ENCODE results near the gene CEBPA. TPM values are rescaled to one million over a fixed set of nuclear protein-coding genes. Genes with fewer than 3 reads are reported as not detected.

Gene CEBPA
- total and polyA plus RNA-seq, 7 donors, result 2.9 to 64.3 (median 16.1) TPM

DNA sequence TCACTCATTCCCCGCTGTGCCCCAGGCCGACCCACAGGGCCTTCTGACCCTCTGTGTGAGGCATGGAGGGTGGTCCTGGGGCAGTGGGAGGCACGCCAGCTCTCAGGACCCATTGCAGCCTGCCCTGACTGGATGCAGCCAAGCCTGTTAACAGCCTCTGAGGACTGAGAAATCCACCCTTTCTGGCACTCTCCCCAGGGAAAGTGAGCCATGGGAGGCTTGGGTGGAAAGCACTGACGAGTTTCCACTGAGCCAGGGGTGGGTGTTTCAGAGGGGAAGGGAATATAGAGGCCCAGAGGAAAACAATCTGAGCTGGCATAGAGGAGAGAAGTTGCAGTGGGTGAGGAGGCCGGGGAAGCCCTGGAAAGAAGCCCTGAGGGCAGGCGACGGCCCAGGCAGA is 46.1 kb downstream of the CEBPA start:
- no peak overlapping the region for H3K27ac ChIP-seq
- H3K9me3 ChIP-seq, result no peaks in the 10 kb centered on the region
- no peak overlapping the region for H3K4me3 ChIP-seq
- WGBS, 2 donors, result 77 to 83% methylated on average over 7 of the region's 7 CpGs
- no peaks in the 10 kb centered on the region for H3K4me1 ChIP-seq
- intact Hi-C loops (cut with DNase I), result no loop called here
- H3K27me3 ChIP-seq, result peaks cover 0 to 26% (median 8%) of the 10 kb centered on the region in 3 donors
- no peak for DNase-seq
- TF ChIP-seq POLR2AphosphoS5 (IDR thresholded peaks at IDR 0.05) (no peak), POLR2A (IDR thresholded peaks at IDR 0.05) (no peak), EP300 (IDR thresholded peaks at IDR 0.05) (no peak)
- TF ChIP-seq, protein P1, sequence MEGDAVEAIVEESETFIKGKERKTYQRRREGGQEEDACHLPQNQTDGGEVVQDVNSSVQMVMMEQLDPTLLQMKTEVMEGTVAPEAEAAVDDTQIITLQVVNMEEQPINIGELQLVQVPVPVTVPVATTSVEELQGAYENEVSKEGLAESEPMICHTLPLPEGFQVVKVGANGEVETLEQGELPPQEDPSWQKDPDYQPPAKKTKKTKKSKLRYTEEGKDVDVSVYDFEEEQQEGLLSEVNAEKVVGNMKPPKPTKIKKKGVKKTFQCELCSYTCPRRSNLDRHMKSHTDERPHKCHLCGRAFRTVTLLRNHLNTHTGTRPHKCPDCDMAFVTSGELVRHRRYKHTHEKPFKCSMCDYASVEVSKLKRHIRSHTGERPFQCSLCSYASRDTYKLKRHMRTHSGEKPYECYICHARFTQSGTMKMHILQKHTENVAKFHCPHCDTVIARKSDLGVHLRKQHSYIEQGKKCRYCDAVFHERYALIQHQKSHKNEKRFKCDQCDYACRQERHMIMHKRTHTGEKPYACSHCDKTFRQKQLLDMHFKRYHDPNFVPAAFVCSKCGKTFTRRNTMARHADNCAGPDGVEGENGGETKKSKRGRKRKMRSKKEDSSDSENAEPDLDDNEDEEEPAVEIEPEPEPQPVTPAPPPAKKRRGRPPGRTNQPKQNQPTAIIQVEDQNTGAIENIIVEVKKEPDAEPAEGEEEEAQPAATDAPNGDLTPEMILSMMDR (IDR thresholded peaks at IDR 0.05), result no peak
- no peaks in the 10 kb centered on the region for H3K36me3 ChIP-seq

DNA sequence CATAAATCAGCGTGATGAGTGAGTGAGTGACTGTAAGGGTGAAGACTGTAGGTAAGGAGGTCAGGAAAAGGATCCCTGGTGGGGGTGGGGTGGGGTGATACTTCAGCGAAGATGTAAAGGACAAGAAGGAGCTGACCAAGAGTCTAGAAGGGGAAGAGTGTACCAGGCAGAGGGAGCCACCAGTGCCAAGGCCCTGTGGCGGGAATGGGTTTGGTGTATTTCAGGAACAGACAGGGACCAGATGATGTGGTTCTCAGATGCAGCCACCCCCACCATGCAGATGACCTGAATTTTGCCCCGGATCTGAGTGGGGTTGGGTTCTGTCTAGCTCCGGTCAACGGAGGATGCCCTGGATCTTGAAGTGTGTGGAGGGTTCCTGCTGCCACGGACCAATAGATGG is 46.6 kb downstream of the CEBPA start:
- 86 to 88% methylated on average over 7 of the region's 7 CpGs for WGBS, 2 donors
- TF ChIP-seq POLR2AphosphoS5 (IDR thresholded peaks at IDR 0.05), result no peak
- no peak for TF ChIP-seq POLR2A (IDR thresholded peaks at IDR 0.05)
- no peak for TF ChIP-seq EP300 (IDR thresholded peaks at IDR 0.05)
- TF ChIP-seq, protein P1 (IDR thresholded peaks at IDR 0.05), result no peak
- no peaks in the 10 kb centered on the region for H3K9me3 ChIP-seq
- peaks cover 0 to 31% (median 8%) of the 10 kb centered on the region in 3 donors for H3K27me3 ChIP-seq
- no peak overlapping the region for H3K27ac ChIP-seq
- intact Hi-C loops (cut with DNase I), result no loop called here
- no peaks in the 10 kb centered on the region for H3K4me1 ChIP-seq
- H3K36me3 ChIP-seq, result no peaks in the 10 kb centered on the region
- H3K4me3 ChIP-seq, result no peak overlapping the region
- DNase-seq, result no peak

DNA sequence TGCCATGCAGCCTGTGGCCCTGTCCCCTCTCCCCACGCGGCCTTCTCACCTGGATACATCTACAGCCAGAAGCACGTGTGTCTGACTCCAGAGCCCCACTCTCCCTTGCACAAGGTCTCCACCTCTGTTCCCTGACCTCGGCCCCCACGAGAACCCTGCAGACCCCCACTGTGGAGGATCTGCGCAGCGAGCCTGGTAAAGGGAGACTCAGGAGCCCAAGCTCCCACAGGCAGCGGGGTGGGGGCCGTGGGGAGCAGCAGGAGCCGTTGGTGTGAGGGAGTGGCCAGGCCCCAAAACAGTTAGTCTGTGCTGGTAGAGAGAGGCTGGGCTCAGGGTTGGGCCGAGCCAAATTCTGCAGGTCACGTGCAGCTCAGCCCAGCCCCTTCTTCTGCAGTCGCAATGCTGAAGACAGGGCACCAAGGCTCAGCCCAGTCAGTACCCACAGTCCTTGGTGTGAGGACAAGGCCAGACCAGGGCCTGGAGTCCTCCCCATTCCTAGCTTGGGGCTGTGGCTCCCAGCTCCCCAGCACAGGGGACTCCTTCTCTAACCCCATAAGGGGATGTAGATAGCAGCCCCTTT is 48.0 kb downstream of the CEBPA start:
- Histone ChIP-seq H3K4me3 (no peak overlapping the region), H3K4me1 (no peaks in the 10 kb centered on the region), H3K27me3 (peaks cover 0 to 31% (median 8%) of the 10 kb centered on the region in 3 donors), H3K36me3 (no peaks in the 10 kb centered on the region), H3K9me3 (no peaks in the 10 kb centered on the region), H3K27ac (no peak overlapping the region)
- 74 to 81% methylated on average over 13 of the region's 13 CpGs for WGBS, 2 donors
- no peak for TF ChIP-seq POLR2AphosphoS5 (IDR thresholded peaks at IDR 0.05)
- TF ChIP-seq EP300 (IDR thresholded peaks at IDR 0.05), result no peak
- no peak for TF ChIP-seq POLR2A (IDR thresholded peaks at IDR 0.05)
- TF ChIP-seq, protein P1 (IDR thresholded peaks at IDR 0.05), result no peak
- DNase-seq, result no peak
- intact Hi-C loops (cut with DNase I), result no loop called here

DNA sequence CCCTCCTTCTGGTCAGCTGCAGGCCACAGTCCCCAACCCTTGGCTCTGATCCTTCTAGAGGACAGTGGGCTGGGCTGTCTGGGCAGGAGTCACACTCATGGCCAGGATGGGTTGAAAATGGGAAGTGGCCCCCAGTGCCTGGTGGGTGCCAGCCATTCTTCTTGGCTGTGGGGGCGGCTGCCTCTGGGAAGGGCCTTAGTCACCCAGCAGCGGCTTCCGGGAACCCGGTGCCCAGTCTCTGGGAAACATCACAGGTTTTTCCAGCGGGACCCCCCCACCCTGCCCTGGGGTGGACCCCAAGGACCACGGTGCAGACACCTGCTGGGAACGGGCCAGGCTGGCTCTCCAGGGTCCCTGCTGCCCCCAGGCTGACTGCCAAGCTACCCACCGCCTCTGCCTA is 49.4 kb downstream of the CEBPA start:
- intact Hi-C loops (cut with DNase I), result no loop called here
- TF ChIP-seq POLR2AphosphoS5 (IDR thresholded peaks at IDR 0.05) (no peak), POLR2A (IDR thresholded peaks at IDR 0.05) (no peak), EP300 (IDR thresholded peaks at IDR 0.05) (no peak)
- TF ChIP-seq, protein P1 (IDR thresholded peaks at IDR 0.05), result no peak
- no peak for DNase-seq
- H3K27ac ChIP-seq, result no peak overlapping the region
- H3K36me3 ChIP-seq, result no peaks in the 10 kb centered on the region
- no peak overlapping the region for H3K4me3 ChIP-seq
- 86 to 89% methylated on average over 8 of the region's 8 CpGs for WGBS, 2 donors
- H3K9me3 ChIP-seq, result no peaks in the 10 kb centered on the region
- H3K4me1 ChIP-seq, result no peaks in the 10 kb centered on the region
- H3K27me3 ChIP-seq, result peaks cover 0 to 31% (median 8%) of the 10 kb centered on the region in 3 donors
